Suprapubic skin (tissue), 4 donors: ENCODE data around the gene DDX18.

Source experiments
- EP300 ChIP-seq: sonication (generic); formaldehyde crosslinking; IDR thresholded peaks from one replicate; pipeline ENCODE4 v1.6.1; 2017; ENCODE audit warnings: antibody characterized with exemption
- POLR2A ChIP-seq, 2 donors: fragments of 450-650 bp; IDR thresholded peaks; one replicate each; pipeline ENCODE4 v1.6.1; 2017; ENCODE audit warnings: antibody characterized with exemption in 2 of 2, mild to moderate bottlenecking in 2 of 2, moderate library complexity in 2 of 2
- POLR2AphosphoS5 ChIP-seq, 3 donors: sonication (generic); formaldehyde crosslinking; IDR thresholded peaks; one replicate each; pipeline ENCODE4 v1.6.1; 2017; ENCODE audit warnings: antibody characterized with exemption in 3 of 3
- TF ChIP-seq, protein P1 (sequence below), 2 donors: fragments of 200-600 bp in 1 of 2; fragments of 450-650 bp in 1 of 2; sonication (generic) in 1 of 2; IDR thresholded peaks; one replicate each; pipeline ENCODE4 v1.5.1; 2016 to 2019; ENCODE audit warnings: antibody characterized with exemption in 2 of 2, mild to moderate bottlenecking in 1 of 2, moderate library complexity in 1 of 2

DNA sequence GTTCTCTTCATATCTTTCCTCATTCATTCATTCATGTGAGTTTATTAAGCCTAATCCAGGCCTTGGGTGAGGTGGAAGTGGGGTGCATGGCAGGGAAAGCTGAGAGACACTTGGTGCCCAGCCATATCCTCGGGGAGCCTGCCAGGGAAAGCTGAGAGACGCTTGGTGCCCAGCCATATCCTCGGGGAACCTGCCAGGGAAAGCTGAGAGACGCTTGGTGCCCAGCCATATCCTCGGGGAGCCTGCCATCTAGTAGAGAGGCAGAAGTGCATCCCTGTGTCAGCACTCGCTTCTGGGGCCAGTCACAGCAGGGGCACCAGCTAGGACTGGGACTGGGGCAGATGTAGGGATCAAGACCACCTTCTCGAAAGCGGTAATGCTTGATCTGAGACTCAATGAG, 39.4 kb downstream of the DDX18 start:
- TF ChIP-seq POLR2AphosphoS5 (IDR thresholded peaks at IDR 0.05): no peak
- TF ChIP-seq, protein P1, sequence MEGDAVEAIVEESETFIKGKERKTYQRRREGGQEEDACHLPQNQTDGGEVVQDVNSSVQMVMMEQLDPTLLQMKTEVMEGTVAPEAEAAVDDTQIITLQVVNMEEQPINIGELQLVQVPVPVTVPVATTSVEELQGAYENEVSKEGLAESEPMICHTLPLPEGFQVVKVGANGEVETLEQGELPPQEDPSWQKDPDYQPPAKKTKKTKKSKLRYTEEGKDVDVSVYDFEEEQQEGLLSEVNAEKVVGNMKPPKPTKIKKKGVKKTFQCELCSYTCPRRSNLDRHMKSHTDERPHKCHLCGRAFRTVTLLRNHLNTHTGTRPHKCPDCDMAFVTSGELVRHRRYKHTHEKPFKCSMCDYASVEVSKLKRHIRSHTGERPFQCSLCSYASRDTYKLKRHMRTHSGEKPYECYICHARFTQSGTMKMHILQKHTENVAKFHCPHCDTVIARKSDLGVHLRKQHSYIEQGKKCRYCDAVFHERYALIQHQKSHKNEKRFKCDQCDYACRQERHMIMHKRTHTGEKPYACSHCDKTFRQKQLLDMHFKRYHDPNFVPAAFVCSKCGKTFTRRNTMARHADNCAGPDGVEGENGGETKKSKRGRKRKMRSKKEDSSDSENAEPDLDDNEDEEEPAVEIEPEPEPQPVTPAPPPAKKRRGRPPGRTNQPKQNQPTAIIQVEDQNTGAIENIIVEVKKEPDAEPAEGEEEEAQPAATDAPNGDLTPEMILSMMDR (IDR thresholded peaks at IDR 0.05): no peak
- TF ChIP-seq EP300: no peak
- TF ChIP-seq POLR2A (IDR thresholded peaks at IDR 0.05): no peak
